Measurements from ENCODE around the gene NDUFA11. TPM values are rescaled to one million over a fixed set of nuclear protein-coding genes. Genes with fewer than 3 reads are reported as not detected.

The NDUFA11 gene
- total RNA-seq, 1 donor from 2014 or later = 134 TPM

Other genes starting within 250 kb of the NDUFA11 start
- 35.9 TPM for gene MICOS13, start 223.3 kb downstream of the NDUFA11 start, total RNA-seq
- 3.7 TPM for gene HSD11B1L, start 222.8 kb downstream of the NDUFA11 start, total RNA-seq
- gene RPL36, start 213.5 kb downstream of the NDUFA11 start, total RNA-seq = 601 TPM
- 48.8 TPM for gene LONP1, start 183.6 kb downstream of the NDUFA11 start, total RNA-seq
- not detected for gene CATSPERD, start 183.2 kb downstream of the NDUFA11 start, total RNA-seq
- gene PRR22, start 119.0 kb downstream of the NDUFA11 start, total RNA-seq = 1.0 TPM
- gene DUS3L, start 112.6 kb downstream of the NDUFA11 start, total RNA-seq = 27.9 TPM
- not detected for gene NRTN, start 98.7 kb downstream of the NDUFA11 start, total RNA-seq
- not detected for gene FUT6, start 64.1 kb downstream of the NDUFA11 start, total RNA-seq
- not detected for gene FUT3, start 52.3 kb downstream of the NDUFA11 start, total RNA-seq
- 0.18 TPM for gene FUT5, start 33.2 kb downstream of the NDUFA11 start, total RNA-seq
- 7.1 TPM for gene VMAC, start 1.1 kb upstream of the NDUFA11 start, total RNA-seq
- 80.2 TPM for gene CAPS, start 10.5 kb upstream of the NDUFA11 start, total RNA-seq
- 76.3 TPM for gene RANBP3, start 74.3 kb upstream of the NDUFA11 start, total RNA-seq
- gene RFX2, start 206.7 kb upstream of the NDUFA11 start, total RNA-seq = 12.7 TPM
- not detected for gene ACSBG2, start 231.9 kb upstream of the NDUFA11 start, total RNA-seq